Measurements from ENCODE around the gene SLC12A7. TPM values are rescaled to one million over a fixed set of nuclear protein-coding genes. Genes with fewer than 3 reads are reported as not detected.
"Not testable (repeated sequence)": the region's sequence is repeated elsewhere in the genome, so short reads cannot be mapped to it uniquely, and the experiment has no call there.

Gene SLC12A7
- total RNA-seq, 1 experiment from 2014 or later, result 134 TPM

- DNase-seq (ENCODE audit: low spot score), result no peak
Observed at GRCh38 chr5:1097381-1097987, 14.4 kb downstream of the SLC12A7 start.

DNA sequence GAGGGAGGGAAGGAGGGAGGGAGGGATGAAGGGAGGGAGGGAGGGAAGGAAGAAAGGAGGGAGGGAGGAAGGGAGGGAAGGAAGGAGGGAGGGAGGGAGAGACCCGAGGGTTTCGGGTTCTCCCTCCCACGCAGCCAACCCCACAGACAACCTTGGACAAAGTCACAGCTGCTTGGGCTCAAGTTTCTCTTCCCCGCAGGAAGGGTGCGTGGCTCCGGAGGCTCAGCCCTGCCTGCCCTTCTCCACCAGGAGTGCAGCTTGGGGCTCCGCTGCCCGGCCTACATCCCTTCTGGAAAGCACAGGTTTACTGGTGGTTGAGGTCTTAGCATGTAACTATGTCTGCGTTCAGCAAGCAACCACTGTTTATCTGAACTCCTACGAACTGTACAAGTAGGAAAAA lies 15.0 kb downstream of the SLC12A7 start:
- DNase-seq (ENCODE audit: low spot score), result no peak

DNA sequence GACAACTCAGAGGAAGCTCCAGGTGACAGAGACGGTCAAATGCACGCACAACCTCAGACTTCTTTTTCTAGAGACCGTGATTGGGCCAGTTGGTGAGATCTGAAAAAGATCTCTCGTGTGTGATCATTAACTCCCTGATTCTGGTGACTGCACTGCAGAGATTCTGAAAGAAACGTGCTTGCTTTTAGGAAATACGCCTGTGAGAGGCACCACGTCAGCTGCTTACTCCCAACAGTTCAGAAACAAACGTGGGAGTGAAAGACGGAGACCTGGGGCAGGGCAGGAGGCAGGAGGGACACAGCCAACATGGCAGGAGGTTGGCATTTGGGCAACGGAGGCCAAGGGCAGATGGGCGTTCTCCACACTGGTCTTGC lies 15.9 kb downstream of the SLC12A7 start:
- DNase-seq (ENCODE audit: low spot score), result no peak

- no peak for DNase-seq (ENCODE audit: low spot score)
Observed at GRCh38 chr5:1095302-1095989, 16.4 kb downstream of the SLC12A7 start.

GRCh38 chr5:1094670-1095190 lies 17.1 kb downstream of the SLC12A7 start:
- no peak for DNase-seq (ENCODE audit: low spot score)

DNA sequence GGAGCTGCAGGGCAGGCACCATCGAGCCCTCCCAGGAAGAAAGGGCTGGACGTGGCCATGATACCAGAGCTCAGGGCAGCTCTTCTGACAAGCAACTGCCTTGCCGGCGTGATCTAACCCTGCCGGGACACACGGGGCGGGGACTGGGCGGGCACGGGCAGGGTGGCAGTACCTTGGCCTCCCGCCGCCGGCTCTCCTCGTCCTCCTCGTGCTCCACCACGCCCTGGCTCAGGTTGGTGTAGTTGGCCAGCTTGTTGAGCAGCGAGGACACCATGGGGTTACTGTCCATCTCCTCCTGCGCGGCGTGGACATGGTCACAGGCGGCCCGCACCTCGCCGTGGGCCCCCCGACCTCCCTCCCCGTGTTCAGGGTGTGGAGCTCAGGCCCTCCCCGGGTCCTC lies 18.5 kb downstream of the SLC12A7 start:
- peak; percentile 78 for DNase-seq (ENCODE audit: low spot score)

- no peak for DNase-seq (ENCODE audit: low spot score)
Observed at GRCh38 chr5:1092122-1092521, 19.7 kb downstream of the SLC12A7 start.

DNA sequence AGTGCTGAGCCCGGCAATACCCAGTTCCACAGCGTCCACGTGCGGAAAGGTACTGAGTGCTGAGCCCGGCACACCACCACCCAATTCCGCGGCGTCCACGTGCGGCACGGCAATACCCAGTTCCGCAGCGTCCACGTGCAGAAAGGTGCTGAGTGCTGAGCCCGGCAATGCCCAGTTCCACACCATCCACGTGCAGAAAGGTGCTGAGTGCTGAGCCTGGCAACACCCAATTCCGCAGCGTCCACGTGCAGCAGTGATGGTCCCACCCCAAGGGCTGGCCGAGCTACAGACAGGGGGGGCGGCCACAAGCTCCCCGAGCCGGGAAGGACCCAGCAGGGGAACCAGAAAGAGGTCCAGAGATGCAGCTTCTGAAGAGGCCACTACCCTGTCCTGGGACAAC lies 20.2 kb downstream of the SLC12A7 start:
- DNase-seq (ENCODE audit: low spot score), result no peak

DNA sequence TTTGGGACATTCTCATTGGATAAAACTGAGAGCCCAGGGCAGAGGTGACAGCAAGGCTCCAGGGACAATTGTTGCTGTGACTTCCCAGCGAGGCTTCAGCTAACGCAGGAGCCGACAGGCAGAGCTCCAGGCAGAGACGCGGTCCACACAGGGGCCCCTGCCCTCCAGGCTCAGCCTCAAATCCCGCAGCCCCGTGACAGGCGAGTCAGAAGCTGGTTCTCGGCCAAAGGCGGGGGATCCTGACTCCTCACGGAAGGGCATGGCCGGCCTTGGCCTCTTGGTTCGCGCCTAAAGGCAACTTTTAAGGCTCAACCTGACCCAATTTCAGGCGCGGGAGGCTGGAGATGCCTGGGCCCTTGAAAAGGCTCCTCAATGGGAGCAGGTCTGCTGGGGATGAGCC lies 21.3 kb downstream of the SLC12A7 start:
- DNase-seq (ENCODE audit: low spot score), result no peak

DNA sequence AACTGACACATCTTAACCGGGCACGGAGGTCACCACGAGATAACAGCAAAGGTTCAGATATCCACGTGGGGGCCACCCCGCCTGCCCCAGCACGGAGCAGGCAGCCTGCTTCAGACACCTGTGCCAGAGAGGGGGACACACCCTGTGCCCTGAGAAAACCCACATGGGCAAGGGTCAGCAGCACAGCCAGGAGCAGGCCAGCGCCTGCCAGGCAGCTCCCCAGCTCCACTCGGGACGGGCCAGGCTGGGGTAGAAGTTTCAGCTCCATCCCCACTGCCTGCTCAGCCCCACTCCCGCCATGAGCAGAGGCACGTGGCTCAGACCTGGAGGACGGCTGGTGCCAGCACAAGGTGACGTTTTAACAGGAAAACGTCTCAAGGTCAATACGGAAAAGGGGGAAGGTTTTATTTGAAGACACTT lies 22.2 kb downstream of the SLC12A7 start:
- no peak for DNase-seq (ENCODE audit: low spot score)

DNA sequence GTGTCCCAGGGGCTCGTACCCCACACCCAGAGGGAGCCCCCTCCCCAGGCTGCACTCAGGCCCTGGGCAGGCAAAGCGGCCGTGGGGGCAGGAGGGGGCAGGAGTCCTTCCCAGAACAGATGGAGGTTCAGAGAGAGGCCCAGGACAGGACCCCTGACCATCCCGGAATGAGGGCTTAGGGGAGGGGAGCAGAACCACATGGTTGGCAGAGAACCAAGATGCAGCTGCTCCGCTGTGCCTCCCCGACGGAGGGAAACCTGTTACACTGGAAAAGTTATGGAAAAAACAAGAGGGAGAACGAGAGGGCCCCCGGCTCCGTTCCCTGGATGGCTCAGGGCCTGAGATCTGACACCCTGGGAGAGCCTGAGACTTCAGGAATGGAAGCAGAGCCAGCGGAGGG lies 22.7 kb downstream of the SLC12A7 start:
- DNase-seq (ENCODE audit: low spot score), result no peak

GRCh38 chr5:1088726-1089125 lies 23.1 kb downstream of the SLC12A7 start:
- DNase-seq (ENCODE audit: low spot score), result no peak

DNA sequence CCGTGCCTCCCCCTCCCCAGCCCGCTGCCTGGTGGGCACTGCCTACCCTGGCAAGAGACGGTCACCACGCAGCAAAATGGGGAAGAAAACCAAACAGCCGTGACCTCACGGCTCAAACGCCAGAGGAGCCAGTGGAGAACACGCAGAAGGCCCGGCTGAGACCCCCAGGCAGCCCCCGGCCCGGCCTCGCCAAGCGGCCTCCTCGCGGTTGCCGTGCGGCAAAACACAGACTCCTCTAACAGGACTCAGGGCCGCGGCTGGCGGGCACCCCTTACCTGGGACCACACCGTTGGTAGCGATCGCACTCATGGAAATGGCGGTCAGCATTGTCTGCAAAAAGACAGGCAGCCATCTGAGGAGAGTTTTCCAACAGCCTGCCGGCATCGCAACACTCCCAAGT lies 23.8 kb downstream of the SLC12A7 start:
- no peak for DNase-seq (ENCODE audit: low spot score)

DNA sequence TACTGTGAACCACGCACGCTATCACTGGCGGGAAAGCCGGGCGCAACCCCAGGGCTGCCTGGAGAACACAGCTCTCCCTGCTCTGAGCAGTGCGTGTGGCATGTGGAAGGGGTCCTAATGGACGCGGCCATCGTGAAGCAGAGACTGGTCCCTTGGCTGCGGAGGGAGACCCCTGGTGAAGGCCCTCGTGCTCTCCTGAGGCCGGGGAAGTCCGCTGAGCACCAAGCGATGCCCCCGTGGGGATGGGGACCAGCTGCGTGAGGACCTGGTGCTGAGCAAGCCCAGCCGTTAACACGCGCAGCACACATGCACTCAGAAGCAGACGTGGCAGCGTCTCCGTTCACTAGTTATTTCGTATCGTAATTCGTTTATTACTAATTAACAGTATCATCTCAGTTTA lies 24.4 kb downstream of the SLC12A7 start:
- DNase-seq (ENCODE audit: low spot score), result no peak

- DNase-seq (ENCODE audit: low spot score), result no peak
Observed at GRCh38 chr5:1086871-1087270, 25.0 kb downstream of the SLC12A7 start.

DNA sequence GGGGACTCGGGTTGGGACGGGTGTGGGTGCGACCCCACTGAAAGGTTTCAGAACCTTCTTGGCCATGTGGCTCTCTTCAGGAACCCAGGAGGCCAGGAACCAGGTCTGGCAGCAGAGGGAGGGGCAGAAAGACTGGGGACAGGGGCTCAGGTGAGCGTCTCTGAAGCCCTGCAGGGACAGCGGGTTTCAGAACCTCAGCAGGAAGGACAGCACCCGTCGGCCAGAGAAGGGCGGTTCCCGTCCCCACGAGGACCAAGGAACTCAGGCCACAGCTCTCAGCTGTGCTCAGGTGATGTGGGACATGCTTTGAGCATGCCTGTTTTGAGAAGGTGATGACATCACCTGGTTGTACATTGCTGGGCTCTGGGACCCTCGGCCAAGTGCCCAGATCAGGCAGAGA lies 25.7 kb downstream of the SLC12A7 start:
- DNase-seq (ENCODE audit: low spot score), result no peak

- no peak for DNase-seq (ENCODE audit: low spot score)
Observed at GRCh38 chr5:1085391-1085790, 26.5 kb downstream of the SLC12A7 start.

DNA sequence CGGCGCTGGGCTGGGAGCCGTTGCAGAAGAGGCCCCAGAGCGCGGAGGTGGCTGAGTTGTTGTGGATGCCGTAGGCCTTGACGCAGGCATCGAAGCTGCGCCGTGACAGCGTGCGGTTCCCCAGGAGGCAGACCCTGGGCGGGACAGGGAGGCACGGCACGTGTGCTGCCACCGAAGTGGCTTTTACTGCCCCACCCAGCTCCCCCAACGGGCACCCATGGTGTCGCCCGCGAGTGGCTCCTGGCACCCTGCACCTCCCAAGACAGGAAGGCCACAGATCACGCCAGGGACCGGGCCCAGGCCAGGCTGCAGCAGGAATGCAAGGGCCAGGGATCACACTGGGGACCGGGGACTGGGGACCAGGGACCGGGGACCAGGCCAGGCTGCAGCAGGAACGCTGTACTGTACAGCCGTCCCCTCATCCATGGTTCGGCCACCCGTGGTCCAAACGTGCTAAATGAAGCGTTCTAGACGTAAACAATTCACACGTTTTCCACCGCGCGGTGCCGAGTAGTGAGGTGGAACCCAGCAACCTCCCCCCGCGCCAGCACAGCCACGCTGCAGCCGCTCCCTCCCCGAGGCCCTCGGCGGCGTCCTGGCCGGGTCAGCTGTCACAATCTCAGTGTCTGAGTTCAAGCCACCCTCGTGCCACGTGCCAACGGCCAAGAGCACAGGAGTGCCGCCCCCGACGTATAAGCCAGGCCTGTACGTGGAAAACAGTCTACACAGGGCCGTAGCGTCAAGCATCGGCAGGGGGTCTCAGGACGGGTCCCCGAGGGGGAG lies 27.8 kb downstream of the SLC12A7 start:
- no peak for DNase-seq (ENCODE audit: low spot score)

DNA sequence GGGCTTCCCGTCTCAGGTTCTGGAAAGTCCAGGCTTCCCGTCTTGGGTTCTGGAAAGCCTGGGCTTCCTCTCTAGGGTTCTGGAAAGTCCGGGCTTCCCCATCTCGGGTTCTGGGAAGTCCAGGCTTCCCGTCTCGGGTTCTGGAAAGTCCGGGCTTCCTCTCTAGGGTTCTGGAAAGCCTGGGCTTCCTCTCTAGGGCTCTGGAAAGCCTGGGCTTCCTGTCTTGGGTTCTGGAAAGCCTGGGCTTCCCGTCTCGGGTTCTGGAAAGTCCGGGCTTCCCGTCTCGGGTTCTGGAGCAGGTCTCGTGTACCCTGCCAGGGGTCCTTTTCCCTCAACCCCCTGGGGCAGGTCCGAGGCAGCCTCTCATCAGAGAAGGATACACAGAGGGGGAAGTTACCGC lies 28.8 kb downstream of the SLC12A7 start:
- not testable (repeated sequence) for DNase-seq (ENCODE audit: low spot score)

DNA sequence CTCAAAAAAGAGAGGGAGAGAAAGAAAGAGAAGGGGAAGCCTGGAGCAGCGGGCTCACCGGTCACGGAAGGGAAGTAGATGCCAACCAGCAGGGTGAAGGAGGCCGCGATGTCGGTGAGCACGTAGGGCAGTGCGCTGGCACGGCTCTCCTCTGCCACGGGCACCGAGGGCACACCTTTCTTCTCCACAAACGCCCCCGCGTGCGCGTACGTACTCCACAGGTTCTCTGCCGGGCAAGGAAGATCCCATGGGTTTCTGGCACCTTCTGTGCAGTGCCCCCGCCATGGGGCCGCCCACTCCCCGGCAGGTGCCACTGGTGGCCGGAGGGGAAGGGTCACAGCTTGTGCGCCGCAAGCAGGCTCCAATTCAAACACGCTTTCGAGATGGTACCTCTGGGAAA lies 30.3 kb downstream of the SLC12A7 start:
- no peak for DNase-seq (ENCODE audit: low spot score)

- no peak for DNase-seq (ENCODE audit: low spot score)
Observed at GRCh38 chr5:1080432-1080831, 31.4 kb downstream of the SLC12A7 start.

DNA sequence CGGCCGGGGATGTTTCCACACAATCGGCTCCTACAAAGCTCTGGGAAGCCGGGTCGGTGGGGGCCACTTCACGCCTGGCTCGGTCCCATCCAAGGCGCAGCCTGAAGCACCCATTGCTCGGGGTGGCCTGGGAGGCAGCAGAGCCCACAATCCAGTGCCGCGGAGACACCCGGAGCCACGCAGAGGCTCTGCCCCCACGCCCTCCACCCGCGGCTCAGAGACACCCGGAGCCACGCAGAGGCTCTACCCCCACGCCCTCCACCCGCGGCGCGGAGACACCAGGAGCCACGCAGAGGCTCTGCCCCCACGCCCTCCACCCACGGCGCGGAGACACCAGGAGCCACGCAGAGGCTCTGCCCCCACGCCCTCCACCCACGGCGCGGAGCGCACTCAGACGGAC lies 31.9 kb downstream of the SLC12A7 start:
- no peak for DNase-seq (ENCODE audit: low spot score)

- no peak for DNase-seq (ENCODE audit: low spot score)
Observed at GRCh38 chr5:1079486-1079885, 32.4 kb downstream of the SLC12A7 start.

All from HT-29 (cell line).